AG09309 (cell line): Measurements from ENCODE around the gene SMAD1.

ENCODE experiments used
- DNase-seq: peaks from one replicate; pipeline ENCODE4 v3.0.0-alpha.2; 2010; ENCODE audit warnings: low read depth
- H3K4me3 ChIP-seq: 2 replicates; pipeline ENCODE4 v1.5.1; 2011; ENCODE audit warnings: mild to moderate bottlenecking, low read depth, low read length, moderate library complexity; ENCODE audit not compliant: control insufficient read depth
- CTCF ChIP-seq: IDR thresholded peaks from 2 replicates; pipeline ENCODE4 v1.5.1; 2011; ENCODE audit warnings: mild to moderate bottlenecking, low read depth, low read length, inconsistent platforms; ENCODE audit not compliant: insufficient read depth, control insufficient read depth; ENCODE audit errors: missing control alignments

Gene SMAD1

DNA sequence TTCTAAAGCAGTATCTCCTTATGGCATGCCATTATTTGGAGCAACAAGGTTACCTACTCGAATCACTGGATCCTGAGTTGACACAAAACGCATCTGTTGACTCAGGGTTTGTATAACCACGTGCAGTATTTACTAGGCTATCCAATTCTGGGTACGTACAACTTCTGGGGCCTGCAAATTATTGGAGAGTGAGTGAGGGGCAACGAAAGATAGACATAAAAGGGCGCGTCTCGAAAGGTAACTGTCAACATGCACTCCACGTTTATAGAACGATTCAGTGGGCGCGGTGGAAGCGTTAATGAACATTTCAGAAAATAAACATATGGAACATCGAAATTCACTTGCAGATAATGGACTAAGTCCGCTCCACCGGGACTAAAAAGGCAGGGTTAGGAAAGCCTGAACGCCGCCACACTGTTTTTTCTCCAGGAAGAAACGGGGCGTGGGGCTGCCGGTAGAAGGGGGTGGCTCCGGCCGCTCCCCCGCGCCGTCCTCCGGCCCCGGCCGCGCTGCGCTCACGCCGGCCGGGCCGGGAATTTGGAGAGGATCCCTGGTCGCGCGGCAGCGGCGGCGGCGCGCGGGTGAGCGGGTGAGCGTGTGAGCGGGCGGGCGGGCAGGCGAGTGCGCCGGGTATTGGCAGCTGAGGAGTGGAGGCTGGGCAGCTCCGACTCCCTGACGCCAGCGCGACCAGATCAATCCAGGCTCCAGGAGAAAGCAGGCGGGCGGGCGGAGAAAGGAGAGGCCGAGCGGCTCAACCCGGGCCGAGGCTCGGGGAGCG, at the start of gene SMAD1:
Gene SMAD1 (plus strand): TSS at position 690 of the 778 bp plus-strand sequence. CDS start 32,761 bp downstream, outside the sequence.
- peak; percentile 53 for DNase-seq

DNA sequence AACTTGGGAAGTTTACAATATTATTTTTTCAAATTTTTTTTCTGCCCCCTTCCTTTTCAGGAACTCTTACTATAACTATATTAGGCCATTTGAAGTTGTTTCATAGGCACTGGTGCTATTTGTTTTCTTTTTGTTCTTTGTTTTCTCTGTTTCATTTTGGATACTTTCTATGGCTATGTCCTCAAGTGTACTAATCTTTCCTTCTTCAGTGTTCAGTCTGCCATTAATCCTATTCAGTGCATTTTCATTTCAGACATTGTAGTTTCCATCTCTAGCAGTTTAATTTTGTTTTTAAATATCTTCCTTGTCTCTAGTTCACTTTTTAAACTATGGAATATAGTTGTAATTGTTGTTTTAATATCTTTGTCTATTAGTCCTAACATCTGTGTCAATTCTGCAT, 48.0 kb upstream of the SMAD1 start:
- TF ChIP-seq CTCF, result no peak
- no peak for DNase-seq

More for the DNA sequence above, at the start of gene SMAD1:
- no peak for TF ChIP-seq CTCF
- H3K4me3 ChIP-seq, result peak within 1 kb of the TSS; percentile 79

DNA sequence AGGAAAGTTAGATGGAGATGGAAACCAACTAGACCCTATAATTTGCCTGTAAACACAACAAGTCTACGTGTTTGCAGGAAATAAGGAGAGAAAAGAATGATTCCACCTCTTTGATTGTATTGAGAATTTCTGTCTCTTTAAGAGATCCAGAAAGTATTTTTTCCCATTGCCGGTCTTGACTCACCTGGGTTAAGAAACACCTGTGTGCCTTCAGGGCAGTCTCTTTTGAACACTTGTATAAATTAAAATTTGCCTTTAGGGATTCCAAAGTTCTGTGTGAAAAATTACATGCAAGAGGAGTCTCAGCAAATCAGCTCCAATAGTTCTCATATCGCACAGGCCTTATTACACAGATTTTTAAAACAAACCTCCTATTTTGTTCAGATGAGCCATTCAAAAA, 46.0 kb upstream of the SMAD1 start:
- no peak overlapping the region for H3K4me3 ChIP-seq
- TF ChIP-seq CTCF, result no peak
- no peak for DNase-seq

More for the DNA sequence above, 48.0 kb upstream of the SMAD1 start:
- H3K4me3 ChIP-seq, result no peak overlapping the region

DNA sequence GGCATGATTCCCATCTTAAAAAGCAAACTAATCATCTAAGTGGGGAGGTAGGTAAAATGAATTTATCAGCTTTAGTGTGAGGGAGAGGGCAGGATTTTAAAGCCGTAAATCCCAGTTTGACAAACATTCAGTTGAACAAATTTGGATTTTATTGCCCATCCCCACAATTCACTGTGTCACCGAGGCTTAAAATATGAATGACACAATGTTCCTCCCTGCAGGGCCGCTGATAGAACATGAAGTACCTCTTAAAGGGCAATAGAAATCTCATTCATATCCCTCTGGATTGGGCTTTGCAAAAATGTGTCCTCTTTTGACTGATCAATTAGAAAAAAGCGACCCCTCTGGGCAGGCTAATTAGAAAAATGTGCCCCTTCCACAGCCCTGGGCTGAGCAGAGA, 45.5 kb upstream of the SMAD1 start:
- DNase-seq, result no peak
- no peak for TF ChIP-seq CTCF
- H3K4me3 ChIP-seq, result no peak overlapping the region

DNA sequence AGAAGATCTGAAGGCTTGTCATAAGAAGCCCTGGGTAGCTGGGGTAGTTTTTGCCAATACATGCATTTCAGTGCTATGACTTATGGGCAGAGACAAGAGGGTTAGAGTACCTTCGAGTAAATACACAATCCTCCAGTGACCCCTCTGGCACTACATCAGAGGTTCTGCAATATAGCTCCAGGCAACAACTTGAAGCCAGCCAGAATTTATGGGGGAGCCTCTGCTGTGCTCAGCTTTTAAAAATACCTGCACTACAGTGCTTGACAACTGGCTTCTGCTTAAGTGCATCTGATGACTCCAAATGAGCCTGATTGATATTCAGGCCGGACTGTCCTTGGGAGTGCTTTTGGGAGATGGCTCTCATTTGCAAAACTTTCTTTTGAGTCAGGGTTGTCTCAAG, 44.9 kb upstream of the SMAD1 start:
- TF ChIP-seq CTCF, result no peak
- no peak for DNase-seq
- H3K4me3 ChIP-seq, result no peak overlapping the region

DNA sequence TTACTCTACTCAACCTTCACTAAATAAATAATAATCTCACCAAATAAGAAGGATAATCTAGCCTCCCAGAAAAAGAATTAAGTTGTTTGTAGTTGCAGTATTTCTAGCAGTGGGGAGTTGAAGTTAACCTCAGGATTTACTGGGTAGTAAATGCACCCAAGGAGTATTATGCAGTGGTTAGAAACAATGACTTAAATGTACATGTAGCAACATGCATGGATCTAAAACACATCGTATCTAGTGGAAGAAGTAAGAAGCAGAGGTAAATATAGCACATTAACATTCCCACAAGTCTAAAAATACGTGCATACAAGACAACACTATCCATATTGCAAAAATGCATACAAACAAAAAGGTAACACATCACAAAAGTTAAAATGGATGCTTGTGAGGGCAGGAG, 44.2 kb upstream of the SMAD1 start:
- DNase-seq, result no peak

More for the DNA sequence above, 44.2 kb upstream of the SMAD1 start:
- TF ChIP-seq CTCF, result no peak
- no peak overlapping the region for H3K4me3 ChIP-seq
